Endothelial cell of hepatic sinusoid (primary cell): ENCODE results near the gene SNX9.
"Not testable (repeated sequence)": the region's sequence is repeated elsewhere in the genome, so short reads cannot be mapped to it uniquely, and the experiment has no call there.

Source experiments
- in situ Hi-C: cut with HindIII; loops from 2 replicates; pipeline ENCODE4 v1.10.0; 2017; ENCODE audit warnings: low sequenced_read_pairs

SNX9 gene

DNA sequence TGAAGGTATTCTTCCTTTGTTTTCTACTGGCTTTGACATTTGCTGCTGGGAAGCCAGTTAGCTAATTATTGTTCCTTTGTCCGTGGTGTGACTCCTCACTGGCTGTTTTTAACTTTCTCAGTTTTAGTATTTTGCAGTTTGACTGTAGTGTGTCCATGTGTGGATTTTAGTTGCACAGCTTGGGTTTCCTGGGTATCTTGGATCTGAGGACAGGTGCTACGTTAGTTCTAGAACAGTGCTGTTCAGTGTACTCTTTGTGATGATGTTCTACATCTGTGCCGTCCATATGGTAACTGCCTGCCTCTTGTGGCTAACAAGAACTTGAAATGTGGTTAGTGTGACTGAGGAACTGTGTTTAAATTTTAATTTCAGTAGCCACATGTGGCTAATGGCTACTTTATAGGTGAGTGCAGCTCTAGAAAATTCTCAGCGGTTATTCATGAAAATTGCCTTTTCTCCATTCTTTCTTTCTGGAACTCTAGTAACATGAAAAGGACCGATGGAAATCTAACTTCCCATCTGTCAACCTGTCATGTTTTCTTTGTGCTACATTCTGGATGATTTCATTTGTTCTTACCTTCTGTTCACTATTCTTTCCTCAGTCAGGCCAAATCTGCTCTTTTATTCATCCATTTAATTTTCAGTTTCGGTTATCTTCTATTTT lies 7.4 kb downstream of the SNX9 start:
- in situ Hi-C loops, result no loop called here

DNA sequence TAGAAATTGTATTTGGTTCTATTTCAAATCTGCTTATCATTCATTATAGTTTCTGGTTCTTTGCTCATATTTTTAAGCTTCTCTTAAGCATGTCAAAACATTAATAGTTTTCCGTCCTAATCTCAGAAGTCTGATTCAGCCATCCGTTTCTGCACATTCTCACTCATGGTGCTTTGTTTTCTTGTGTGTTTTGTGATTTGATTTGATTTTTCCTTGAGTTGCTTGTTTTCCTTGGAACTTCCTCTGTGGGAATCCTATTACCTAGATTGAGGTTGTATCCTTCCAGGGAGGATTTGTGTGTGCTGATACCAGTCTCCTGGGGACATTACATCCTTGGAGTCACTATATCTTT lies 7.9 kb downstream of the SNX9 start:
- in situ Hi-C loops, result no loop called here

DNA sequence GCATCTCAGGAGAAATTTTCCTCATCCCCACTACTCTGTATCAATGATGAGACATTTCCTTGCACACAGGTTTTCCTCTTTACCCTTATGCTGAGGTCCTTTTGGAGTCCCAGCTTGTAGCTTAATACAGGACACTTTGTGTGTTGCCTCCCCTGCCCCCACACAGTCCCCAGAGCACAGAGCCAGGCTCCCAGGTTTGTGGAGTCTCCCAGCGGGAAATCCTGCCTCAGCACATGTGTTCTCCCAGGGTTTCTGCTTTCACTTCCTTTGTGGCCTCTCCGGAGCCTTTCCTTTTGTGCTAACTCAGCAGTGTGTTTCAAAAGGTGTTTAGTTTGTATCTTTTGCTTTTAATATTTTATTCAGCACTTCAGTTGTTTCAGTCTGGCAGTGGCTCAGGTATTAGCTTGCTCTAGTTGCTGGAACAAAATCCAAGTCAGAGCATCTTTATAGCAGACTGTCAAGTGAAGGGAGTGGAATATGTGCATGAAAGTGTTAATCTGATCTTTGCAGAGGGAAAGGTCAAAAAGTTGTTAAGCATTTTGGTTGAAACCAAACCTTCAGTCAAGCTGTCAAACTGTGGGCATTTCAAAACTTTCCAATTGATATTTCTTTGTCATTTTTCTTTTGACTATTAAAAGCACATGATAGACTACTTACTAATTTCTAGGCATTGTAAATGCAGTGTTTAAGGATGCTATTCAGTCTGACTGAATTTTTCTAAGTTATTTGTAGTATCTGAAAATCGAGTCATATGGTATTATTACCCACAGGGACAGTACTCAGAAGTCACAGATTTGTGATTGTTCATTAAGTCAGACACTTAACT lies 8.6 kb downstream of the SNX9 start:
- in situ Hi-C loops, result no loop called here

DNA sequence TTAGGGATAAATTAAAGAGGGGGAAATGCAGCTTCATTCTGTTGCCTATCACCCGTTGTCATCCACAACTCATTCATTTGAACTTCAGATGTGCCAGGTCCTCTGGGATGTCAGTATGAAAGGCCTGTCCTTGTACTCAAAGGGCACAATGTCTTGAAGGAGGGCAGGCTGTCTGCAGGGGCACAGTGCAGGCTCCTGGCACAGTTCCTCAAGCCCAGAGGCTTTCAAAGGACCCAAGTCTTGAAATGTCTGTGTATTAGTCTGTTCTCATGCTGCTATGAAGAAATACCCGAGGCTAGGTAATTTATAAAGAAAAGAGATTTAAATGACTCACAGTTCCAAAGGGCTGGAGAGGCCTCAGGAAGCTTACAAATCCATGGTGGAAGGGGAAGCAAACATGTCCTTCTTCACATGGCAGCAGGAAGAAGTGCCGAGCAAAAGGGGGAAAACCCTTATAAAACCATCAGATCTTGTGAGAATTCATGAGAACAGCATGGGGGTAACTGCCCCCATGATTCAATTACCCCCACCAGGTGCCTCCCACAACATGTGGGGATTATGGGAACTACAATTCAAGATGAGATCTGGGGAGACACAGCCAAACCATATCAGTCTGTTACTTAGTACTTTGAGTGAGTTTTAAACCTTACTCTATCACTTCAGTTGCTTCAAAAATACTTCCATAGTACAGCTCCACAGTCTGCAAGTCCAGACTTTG lies 9.4 kb downstream of the SNX9 start:
- in situ Hi-C loops, result no loop called here

DNA sequence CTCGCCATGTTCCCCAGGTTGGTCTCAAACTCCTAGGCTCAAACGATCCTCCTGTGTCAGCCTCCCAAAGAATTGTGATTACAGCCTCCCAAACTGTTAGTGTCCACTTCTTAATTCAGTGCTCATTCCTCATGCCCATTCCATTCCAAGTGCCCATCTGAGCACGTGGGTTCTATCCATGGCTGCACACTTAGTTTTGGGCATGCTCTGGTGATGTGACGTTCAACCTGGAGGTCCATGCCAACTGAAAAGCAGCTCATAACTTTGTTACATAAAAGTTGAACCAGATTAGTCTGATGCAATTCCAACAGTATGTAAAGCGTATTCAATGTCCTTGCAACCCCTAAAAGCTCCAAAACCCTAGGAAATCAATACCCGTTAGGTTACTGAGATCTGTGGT lies 11.5 kb downstream of the SNX9 start:
- in situ Hi-C loops, result no loop called here

DNA sequence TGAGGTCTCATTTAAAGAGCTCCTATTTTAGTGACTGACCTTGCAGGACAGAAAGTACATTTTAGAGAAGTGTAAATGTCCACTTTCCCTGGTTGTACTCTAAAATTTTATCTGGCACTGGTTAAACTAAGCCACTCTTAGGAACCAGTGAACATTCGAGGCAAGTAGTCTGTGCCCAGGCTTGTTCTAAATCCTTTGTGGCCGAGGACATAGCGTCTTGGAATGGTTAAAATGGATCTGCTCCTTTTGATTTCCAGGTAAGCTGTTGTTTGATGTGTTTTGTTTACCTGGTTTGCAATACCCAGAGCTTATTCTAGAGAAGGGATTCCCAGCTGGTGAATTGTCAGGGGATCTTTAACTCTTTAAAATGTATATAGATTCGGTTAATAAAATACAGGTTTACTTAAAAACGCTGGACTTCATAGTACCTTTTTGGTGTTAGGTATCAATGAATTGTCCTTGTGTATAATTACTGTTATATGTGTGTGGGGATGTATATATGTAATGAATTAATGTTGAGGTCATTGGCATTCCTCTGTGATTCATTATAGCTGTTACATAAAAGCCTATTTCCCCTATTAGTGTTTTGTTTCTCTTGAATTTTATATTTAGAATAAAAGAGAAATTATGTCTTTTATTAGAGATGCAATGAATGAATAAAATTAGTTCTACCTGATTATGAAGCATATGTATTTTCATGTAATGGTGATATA lies 15.8 kb downstream of the SNX9 start:
- in situ Hi-C loops, result loop anchor here (5.0 kb wide), 1 partner anchor 33 kb away; no protein-coding TSS in a partner anchor

DNA sequence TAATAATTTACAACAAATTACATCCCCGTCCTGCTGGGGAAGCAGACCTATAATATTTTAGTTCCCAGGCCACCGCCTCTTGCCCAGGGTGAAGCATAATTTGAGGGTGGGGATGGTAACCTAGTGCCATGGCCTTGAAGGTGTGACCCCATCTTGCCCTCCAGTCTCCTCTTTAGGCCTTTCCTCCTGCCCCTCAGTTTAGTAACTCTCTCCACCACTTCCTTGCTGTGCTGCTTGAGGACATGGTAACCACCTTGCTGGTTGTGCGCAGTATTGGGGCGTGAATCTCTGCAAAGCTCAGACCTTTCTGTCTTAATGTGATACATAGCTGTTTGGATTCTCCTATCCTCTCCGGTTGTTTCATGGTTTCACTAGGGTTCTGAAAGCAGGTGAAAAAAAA lies 16.6 kb downstream of the SNX9 start:
- in situ Hi-C loops, result loop anchor here (5.0 kb wide), 1 partner anchor 33 kb away; no protein-coding TSS in a partner anchor

DNA sequence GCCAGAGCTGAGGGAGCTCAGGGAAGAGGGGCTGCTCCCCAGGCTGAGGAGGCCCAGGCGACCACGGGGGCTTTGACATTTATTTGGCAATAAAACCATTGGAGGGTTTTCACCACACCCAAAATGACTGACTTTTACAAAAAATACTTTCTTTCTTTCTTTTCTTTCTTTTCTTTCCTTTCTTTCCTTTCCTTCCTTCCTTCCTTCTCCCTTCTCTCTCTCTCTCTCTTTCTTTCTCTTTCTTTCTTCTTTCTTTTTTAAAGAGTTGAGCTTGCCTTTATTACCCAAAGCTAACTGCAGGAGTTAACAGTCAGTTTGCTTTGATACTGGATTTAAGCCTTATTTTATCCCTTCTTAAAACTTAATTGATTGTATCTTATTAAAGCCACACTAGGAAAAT lies 17.2 kb downstream of the SNX9 start:
- in situ Hi-C loops, result no loop called here

DNA sequence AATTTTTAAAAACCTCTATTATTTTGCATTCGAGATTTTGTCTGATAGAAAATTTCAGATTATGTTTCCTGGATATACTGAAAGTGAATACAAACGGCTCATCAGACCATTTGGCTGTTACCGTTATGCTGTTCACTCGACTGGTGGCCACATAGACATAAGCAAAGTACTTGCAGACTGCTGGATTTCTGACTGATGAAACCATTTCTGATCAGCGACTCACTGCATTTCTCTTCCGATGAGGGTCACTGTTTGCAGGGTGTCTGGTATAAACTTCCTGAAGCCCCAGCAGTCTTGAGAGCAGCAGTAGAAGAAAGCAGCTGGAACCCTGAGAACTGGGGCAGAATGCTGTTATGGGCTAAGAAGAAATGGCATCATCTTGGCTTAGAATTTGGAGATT lies 17.7 kb downstream of the SNX9 start:
- in situ Hi-C loops, result no loop called here

DNA sequence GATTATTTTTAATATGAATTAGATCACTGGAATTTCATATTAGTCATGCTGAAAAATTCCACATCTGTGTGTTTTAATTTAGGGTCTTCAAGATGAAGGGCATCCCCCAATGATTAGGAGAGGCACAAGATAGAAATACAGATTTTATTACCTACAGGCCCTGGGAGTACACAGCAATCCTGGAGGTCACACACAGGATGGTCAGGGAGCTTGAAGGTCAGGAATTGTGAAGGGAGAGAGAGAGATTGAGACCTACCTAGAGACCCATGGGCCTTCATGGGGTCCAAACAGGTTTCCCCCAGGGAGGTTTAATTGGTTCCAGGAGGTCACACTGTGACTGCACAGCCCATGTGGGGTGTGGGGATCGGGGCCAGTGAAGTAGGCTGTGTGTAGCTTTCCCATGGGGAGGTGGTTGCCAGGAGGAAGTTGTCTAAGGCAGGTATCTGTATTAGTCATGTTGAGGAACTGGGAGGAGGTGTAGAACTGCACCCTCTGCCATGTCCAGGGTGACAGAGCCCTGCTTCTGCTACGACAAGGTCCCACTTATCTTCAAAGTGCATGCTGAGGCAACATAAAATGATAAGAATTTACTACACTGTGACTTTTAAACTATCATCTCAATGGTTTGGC lies 18.3 kb downstream of the SNX9 start:
- in situ Hi-C loops, result no loop called here

DNA sequence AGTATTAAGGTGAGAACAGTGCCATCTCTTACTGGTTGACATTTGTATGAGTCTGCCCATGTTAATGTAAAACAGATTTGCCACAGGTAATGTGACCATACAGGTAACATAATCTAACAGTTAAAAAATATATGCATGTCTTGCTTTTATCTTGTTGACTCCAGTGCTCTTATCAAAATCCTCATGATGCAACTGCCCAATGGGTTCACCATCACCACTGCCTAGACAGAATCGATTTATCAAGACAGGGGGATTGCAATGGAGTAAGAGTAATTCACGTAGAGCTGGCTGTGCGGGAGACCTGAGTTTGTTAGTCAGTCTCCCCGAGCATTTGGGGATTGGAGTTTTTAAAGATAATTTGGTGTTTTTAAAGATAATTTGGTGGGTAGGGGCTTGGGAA lies 19.2 kb downstream of the SNX9 start:
- in situ Hi-C loops, result no loop called here

DNA sequence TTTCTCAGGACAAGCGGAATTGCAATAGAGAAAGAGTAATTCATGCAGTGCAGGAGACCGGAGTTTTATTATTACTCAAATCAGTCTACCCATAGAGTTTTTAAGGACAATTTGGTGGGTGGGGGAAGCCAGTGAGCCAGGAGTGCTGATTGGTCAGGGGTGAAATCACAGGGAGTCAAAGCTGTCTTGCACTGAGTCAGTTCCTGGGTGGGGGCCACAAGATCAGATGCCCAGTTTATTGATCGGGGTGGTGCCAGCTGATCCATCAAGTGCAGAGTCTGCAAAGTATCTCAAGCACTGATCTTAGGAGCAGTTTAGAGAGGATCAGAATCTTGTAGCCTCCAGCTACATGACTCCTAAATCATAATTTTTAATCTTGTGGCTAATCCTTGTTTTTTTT lies 21.1 kb downstream of the SNX9 start:
- in situ Hi-C loops, result not testable (repeated sequence)

DNA sequence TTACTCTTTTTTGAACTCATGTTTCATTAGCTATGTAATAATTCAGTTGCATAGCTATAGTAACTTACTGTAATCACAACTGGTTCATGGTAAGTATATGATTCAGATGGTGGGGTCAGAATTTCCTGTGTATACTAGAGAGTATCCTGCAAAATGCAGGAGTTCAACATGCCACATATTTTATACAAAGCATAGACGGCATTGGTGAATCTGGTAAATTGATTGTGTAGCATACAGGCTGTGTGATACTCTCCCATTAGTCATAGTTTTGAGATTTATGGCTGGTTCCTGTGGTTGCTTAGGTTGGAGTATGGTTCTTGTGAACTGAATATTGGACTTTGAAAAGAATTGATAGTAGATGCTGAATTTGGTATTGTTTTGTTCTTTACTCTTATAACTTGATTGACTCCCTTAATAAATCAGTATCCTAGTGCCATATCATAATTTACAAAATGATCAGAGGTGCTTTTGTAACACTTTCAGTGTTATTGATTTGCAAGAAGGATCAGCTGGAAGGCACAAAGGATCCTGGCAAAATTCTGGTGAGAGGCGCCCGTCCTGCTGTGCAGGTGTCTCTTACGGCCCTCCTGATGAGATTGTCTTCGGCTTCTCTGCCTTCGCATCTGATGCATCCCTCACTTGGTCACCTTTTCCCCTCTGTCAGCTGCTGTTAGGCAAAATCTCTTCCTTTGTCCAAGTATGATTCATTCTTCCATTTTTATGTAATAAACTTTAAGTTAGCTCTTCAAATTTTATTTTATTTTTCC lies 22.6 kb downstream of the SNX9 start:
- in situ Hi-C loops, result no loop called here

DNA sequence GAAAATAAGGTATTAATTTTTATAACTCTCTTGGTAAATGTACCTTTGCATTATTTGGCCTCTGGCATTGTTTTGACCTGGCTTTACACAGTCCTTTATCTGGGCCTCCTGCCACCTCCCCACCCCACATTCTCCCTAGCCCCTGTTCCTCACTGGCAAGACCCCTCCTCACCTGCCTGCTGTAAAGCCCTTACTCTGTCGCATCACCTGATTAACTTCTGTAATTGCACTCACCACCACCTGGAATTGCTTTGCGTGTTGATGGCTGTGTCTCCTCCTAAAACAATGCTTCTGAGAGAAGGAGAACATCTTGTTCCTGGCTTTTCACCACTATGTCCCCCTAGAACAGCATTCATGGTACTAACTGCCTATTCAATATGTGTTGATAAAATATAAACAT lies 24.8 kb downstream of the SNX9 start:
- in situ Hi-C loops, result no loop called here

DNA sequence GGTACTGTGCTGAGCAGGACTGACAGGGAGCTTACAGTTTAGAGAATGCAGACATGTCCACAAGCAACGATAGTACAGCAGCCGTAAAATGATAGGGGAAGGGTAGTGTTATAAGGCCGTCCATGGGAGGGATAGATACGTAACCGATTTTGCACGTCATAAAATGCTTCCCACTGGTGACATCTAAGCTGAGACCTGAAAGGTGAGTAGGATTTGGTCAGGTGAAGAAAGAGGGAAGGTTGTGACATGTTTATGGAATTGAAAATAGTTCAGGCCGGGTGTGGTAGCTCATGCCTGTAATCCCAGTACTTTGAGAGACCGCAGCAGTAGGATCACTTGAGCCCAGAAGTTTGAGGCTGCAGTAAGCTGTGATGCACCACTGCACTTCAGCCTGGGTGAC lies 25.6 kb downstream of the SNX9 start:
- in situ Hi-C loops, result no loop called here

DNA sequence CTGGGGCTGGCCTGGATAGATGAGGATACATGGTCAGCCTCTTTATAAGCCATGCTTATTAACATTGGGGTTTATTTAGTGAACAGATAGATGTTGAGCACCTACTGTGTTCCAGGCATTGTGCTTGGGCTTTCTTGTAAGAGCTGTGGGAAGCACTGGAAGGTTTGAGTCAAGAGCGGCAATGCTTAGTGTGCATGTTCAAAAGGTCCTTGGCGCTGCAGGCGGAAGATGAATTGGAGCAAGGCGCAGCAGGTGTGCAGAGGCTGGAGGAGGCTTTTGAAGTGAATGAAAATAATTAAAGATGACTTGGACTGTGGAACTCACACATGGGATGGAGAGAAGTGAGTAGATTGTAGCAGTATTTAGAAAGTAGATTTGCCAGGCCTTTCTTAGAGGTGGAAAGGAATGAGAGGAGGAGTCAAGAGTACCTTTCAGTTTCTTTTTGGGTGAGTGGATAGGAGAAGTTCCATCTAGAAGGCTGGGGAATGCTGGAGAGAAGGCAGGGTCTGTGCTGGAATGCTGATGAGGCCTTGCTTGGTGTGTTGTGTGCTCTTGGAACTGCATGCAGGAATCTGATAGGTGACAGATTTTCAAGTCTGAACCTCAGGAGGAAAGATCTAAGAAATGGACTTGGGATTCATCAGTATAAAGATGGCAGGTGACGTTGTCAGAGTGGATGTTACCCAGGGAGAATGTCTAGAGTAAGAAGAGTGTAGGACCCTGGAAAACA lies 26.4 kb downstream of the SNX9 start:
- in situ Hi-C loops, result no loop called here

DNA sequence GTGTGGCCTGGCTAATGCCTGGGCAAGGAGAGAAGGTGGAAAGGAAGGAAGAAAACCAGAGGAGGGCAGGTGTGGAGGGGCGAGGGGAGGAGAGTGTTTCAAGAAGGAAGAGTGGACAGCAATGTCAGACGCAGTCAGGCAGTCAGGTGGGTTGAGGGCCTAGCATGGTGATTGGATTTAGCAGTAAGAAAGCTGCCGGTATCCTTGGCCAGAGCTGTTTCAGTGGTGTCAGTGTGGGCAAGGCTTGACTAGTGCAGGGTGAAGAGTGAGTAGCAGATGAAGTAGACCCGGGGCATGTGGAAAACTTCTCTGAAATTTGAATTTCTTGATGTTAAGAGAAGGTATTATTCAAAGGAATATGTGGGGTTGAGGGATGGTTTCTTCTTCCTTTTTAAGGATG lies 27.0 kb downstream of the SNX9 start:
- in situ Hi-C loops, result no loop called here

DNA sequence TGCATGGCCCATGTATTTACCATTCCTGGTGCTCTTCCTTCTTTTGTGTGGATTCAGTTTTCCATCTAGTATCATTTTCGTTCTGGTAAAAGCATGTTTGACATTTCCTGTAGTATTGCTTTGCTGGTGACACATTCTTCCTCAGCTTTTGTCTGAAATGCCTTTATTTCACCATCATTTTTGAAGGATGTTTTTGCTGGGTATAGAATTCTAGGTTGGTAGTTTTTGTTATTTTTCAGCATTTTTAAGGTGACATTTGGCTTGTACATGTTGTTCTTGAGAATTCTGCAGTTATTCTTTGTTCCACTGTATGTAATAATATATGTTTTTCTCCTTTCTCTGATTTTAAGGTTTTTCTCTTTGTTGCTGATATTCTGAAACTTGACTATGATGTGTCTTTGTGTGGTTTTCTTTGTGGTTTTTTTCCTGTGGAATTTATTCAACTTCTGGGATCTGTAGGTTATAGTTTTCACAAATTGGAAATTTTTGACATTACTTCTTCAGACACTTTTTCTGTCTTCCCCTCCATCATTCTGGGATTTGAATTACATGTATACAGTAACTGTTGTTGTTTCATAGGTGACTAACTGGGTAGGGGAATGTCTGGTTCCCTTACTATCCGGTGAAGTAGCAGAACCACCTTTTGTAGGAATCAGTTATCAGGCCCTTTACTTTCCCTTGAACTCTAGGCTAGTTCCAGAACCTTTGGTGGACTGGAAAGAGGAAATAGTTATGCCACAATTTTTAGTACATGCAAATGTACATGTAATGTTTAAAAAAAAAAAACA lies 30.2 kb downstream of the SNX9 start:
- in situ Hi-C loops, result no loop called here
